ENCODE results near the gene MAML2. TPM values are rescaled to one million over a fixed set of nuclear protein-coding genes. Genes with fewer than 3 reads are reported as not detected.

The MAML2 gene
- total and polyA plus RNA-seq, 9 of the 15 experiments (the other 6 are each of a cell fraction or from before 2014, with no cell fraction given) = 0.79 to 6.8 (median 4.8) TPM

GRCh38 chr11:96211436-96211835 is 131.6 kb downstream of the MAML2 start:
- no peaks in the 10 kb centered on the region for H3K79me2 ChIP-seq (ENCODE audit: control insufficient read depth, insufficient read depth, low read length)
- in situ Hi-C loops (cut with MboI) (no loop called here), intact Hi-C loops (cut with micrococcal nuclease) (loop anchor here (5.0 kb wide), 1 partner anchor 46 kb away; no protein-coding TSS in a partner anchor)
- H3K4me1 ChIP-seq (replicated peaks in 1 of 2; ENCODE audit: control insufficient read depth in 2 of 2, insufficient read depth in 2 of 2, low read length in 2 of 2) = peaks cover 9 to 51% of the 10 kb centered on the region in 2 experiments
- no peak for DNase-seq (ENCODE audit: extremely low read depth in 1 of 4, low spot score in 3 of 4)
- no peaks in the 10 kb centered on the region for H3K9me1 ChIP-seq (ENCODE audit: control insufficient read depth, insufficient read depth, low read length)
- no peak for FAIRE-seq
- no peak overlapping the region for H3K27ac ChIP-seq (ENCODE audit: extremely low read depth, low read depth, low read length)
- ATAC-seq = no peak
- H2AFZ ChIP-seq (ENCODE audit: low read depth, low read length) = no peak overlapping the region
- H4K20me1 ChIP-seq (replicated peaks; ENCODE audit: control insufficient read depth, insufficient read depth, low read length) = no peaks in the 10 kb centered on the region
- no peak overlapping the region for H3K9ac ChIP-seq (ENCODE audit: insufficient read depth in 1 of 2, low read depth in 2 of 2, low read length in 2 of 2)
- WGBS (ENCODE audit: insufficient coverage, low coverage, missing lambda C conversion rate) = 61% methylated on average over 2 of the region's 2 CpGs
- BruUV-seq (replicated peaks) = no TSS peak
- H3K9me3 ChIP-seq (replicated peaks; ENCODE audit: control insufficient read depth, insufficient read depth, low read depth, low read length) = no peaks in the 10 kb centered on the region
- no peaks in the 10 kb centered on the region for H3K36me3 ChIP-seq (ENCODE audit: control insufficient read depth, insufficient read depth, low read length)
- ChIA-PET CTCF (ENCODE audit: low intra/inter-chr PET ratio) (no interaction called here), POLR2A (interaction anchor here (1.3 kb wide), 2 partner anchors 10 to 17 kb away, joined by 3 read pairs; no protein-coding TSS in a partner anchor)
- TF ChIP-seq EGR1 (conservative IDR thresholded peaks at IDR 0.05) = 0 out of 2 replicates have a peak, but pooled peaks have one; percentile 33
- 0 out of 2 replicates have a peak, but pooled peaks have one; percentile 15 for TF ChIP-seq ZNF589 (CRISPR knock-in tag; IDR thresholded peaks at IDR 0.05; ENCODE audit: low read depth)
- no peak for TF ChIP-seq ZC3H8 (IDR thresholded peaks at IDR 0.05)
- no peak for TF ChIP-seq IRF9 (tag; IDR thresholded peaks at IDR 0.05)
- no peaks in the 10 kb centered on the region for H3K27me3 ChIP-seq (ENCODE audit: control insufficient read depth in 2 of 2, insufficient read depth in 2 of 2, low read length in 2 of 2)
- H3K4me2 ChIP-seq (ENCODE audit: insufficient read depth, low read length) = no peak overlapping the region
- no peak overlapping the region for H3K4me3 ChIP-seq

All from K562 (cell line).